ENCODE results near the gene ARPC1A. TPM values are rescaled to one million over a fixed set of nuclear protein-coding genes. Genes with fewer than 3 reads are reported as not detected.
"Not testable (repeated sequence)": the region's sequence is repeated elsewhere in the genome, so short reads cannot be mapped to it uniquely, and the experiment has no call there.

ARPC1A gene
- total RNA-seq, 2 experiments from 2014 or later, result 53.2 to 56.3 TPM

- Mint-ChIP-seq H3K27ac (peak overlapping the region; percentile 85), H3K4me1 (peaks cover 47% of the 10 kb centered on the region), H3K36me3 (peaks cover 32% of the 10 kb centered on the region), H3K4me3 (peak overlapping the region; percentile 26)
- CTCF ChIA-PET, result interaction anchor here (0.7 to 1.2 kb wide), 3 partner anchors 9 to 32 kb away, joined by 3 to 6 read pairs (median 3); no protein-coding TSS in a partner anchor
- H3K9me3 Mint-ChIP-seq (ENCODE audit: low read depth); DNase-seq; H3K27me3 Mint-ChIP-seq: not testable (repeated sequence)
- ATAC-seq, result peak; percentile 31
Observed at GRCh38 chr7:99330314-99330961, 4.7 kb downstream of the ARPC1A start.

- no peak for DNase-seq
- H3K4me3 Mint-ChIP-seq, result no peak overlapping the region
- no peaks in the 10 kb centered on the region for H3K27me3 Mint-ChIP-seq
- CTCF ChIA-PET, result no interaction called here
- H3K27ac Mint-ChIP-seq, result peak overlapping the region; percentile 85
- H3K9me3 Mint-ChIP-seq (ENCODE audit: low read depth), result no peaks in the 10 kb centered on the region
- H3K4me1 Mint-ChIP-seq, result peaks cover 47% of the 10 kb centered on the region
- H3K36me3 Mint-ChIP-seq, result peaks cover 32% of the 10 kb centered on the region
- ATAC-seq, result no peak
Observed at GRCh38 chr7:99331002-99331401, 5.3 kb downstream of the ARPC1A start.

GRCh38 chr7:99339595-99339994, 13.9 kb downstream of the ARPC1A start:
- no peaks in the 10 kb centered on the region for H3K27me3 Mint-ChIP-seq
- no peak for DNase-seq
- no peak overlapping the region for H3K27ac Mint-ChIP-seq
- no peak for ATAC-seq
- H3K4me1 Mint-ChIP-seq, result peaks cover 10% of the 10 kb centered on the region
- H3K9me3 Mint-ChIP-seq (ENCODE audit: low read depth), result no peaks in the 10 kb centered on the region
- H3K36me3 Mint-ChIP-seq, result peaks cover 53% of the 10 kb centered on the region
- no peak overlapping the region for H3K4me3 Mint-ChIP-seq
- CTCF ChIA-PET, result interaction anchor here (0.5 to 1.4 kb wide), 3 partner anchors 10 to 22 kb away, joined by 3 to 4 read pairs (median 3); no protein-coding TSS in a partner anchor

GRCh38 chr7:99340659-99341058, 15.0 kb downstream of the ARPC1A start:
- no peak for DNase-seq
- Mint-ChIP-seq H3K4me3 (no peak overlapping the region), H3K36me3 (peaks cover 51% of the 10 kb centered on the region), H3K27ac (no peak overlapping the region), H3K9me3 (ENCODE audit: low read depth) (no peaks in the 10 kb centered on the region), H3K27me3 (no peaks in the 10 kb centered on the region), H3K4me1 (peaks cover 10% of the 10 kb centered on the region)
- no peak for ATAC-seq
- CTCF ChIA-PET, result interaction anchor here (1.0 kb wide), 1 partner anchor 21 kb away, joined by 4 read pairs; no protein-coding TSS in a partner anchor

- Mint-ChIP-seq H3K27ac (peak overlapping the region; percentile 15), H3K9me3 (ENCODE audit: low read depth) (no peaks in the 10 kb centered on the region), H3K4me1 (peaks cover 10% of the 10 kb centered on the region), H3K4me3 (no peak overlapping the region), H3K36me3 (peaks cover 48% of the 10 kb centered on the region), H3K27me3 (no peaks in the 10 kb centered on the region)
- ATAC-seq (no peak), DNase-seq (no peak)
- CTCF ChIA-PET, result no interaction called here
Observed at GRCh38 chr7:99344061-99344647, 18.5 kb downstream of the ARPC1A start.

GRCh38 chr7:99350641-99351040, 24.9 kb downstream of the ARPC1A start:
- H3K27ac Mint-ChIP-seq; H3K9me3 Mint-ChIP-seq (ENCODE audit: low read depth); H3K27me3 Mint-ChIP-seq; CTCF ChIA-PET; H3K4me1 Mint-ChIP-seq; ATAC-seq; DNase-seq; H3K4me3 Mint-ChIP-seq: not testable (repeated sequence)
- peaks cover 40% of the 10 kb centered on the region for H3K36me3 Mint-ChIP-seq

- ATAC-seq, result no peak
- Mint-ChIP-seq H3K4me3 (no peak overlapping the region), H3K36me3 (peaks cover 39% of the 10 kb centered on the region), H3K9me3 (ENCODE audit: low read depth) (no peaks in the 10 kb centered on the region), H3K4me1 (no peaks in the 10 kb centered on the region), H3K27ac (no peak overlapping the region), H3K27me3 (no peaks in the 10 kb centered on the region)
- CTCF ChIA-PET, result interaction anchor here (1.1 kb wide), 1 partner anchor 13 kb away, joined by 3 read pairs; no protein-coding TSS in a partner anchor
- no peak for DNase-seq
Observed at GRCh38 chr7:99352247-99352646, 26.5 kb downstream of the ARPC1A start.

GRCh38 chr7:99355098-99355497, 29.4 kb downstream of the ARPC1A start:
- no peaks in the 10 kb centered on the region for H3K9me3 Mint-ChIP-seq (ENCODE audit: low read depth)
- H3K36me3 Mint-ChIP-seq, result peaks cover 43% of the 10 kb centered on the region
- H3K27me3 Mint-ChIP-seq, result no peaks in the 10 kb centered on the region
- H3K27ac Mint-ChIP-seq, result no peak overlapping the region
- CTCF ChIA-PET, result no interaction called here
- H3K4me3 Mint-ChIP-seq, result no peak overlapping the region
- H3K4me1 Mint-ChIP-seq, result no peaks in the 10 kb centered on the region
- no peak for DNase-seq
- no peak for ATAC-seq

GRCh38 chr7:99357701-99358490, 32.2 kb downstream of the ARPC1A start:
- no peak for DNase-seq
- Mint-ChIP-seq H3K36me3 (peaks cover 40% of the 10 kb centered on the region), H3K9me3 (ENCODE audit: low read depth) (no peaks in the 10 kb centered on the region), H3K27ac (no peak overlapping the region), H3K4me3 (no peak overlapping the region), H3K27me3 (no peaks in the 10 kb centered on the region), H3K4me1 (no peaks in the 10 kb centered on the region)
- CTCF ChIA-PET, result interaction anchor here (0.6 to 2.6 kb wide), 2 partner anchors 10 to 11 kb away, joined by 3 to 6 read pairs; no protein-coding TSS in a partner anchor
- ATAC-seq, result no peak

- DNase-seq; H3K9me3 Mint-ChIP-seq (ENCODE audit: low read depth); ATAC-seq; H3K4me1 Mint-ChIP-seq; H3K27me3 Mint-ChIP-seq; H3K27ac Mint-ChIP-seq; H3K4me3 Mint-ChIP-seq: not testable (repeated sequence)
- CTCF ChIA-PET, result interaction anchor here (0.7 to 2.6 kb wide), 2 partner anchors 11 to 246 kb away, joined by 3 to 6 read pairs; no protein-coding TSS in a partner anchor
- peaks cover 43% of the 10 kb centered on the region for H3K36me3 Mint-ChIP-seq
Observed at GRCh38 chr7:99358521-99358920, 32.8 kb downstream of the ARPC1A start.

GRCh38 chr7:99359465-99360154, 33.9 kb downstream of the ARPC1A start:
- DNase-seq (no peak), ATAC-seq (no peak)
- H3K9me3 Mint-ChIP-seq (ENCODE audit: low read depth), result no peaks in the 10 kb centered on the region
- H3K27ac Mint-ChIP-seq, result no peak overlapping the region
- CTCF ChIA-PET, result interaction anchor here (0.7 to 2.6 kb wide), 3 partner anchors 9 to 247 kb away, joined by 3 to 6 read pairs (median 3); no protein-coding TSS in a partner anchor
- H3K36me3 Mint-ChIP-seq, result peaks cover 40% of the 10 kb centered on the region
- H3K4me3 Mint-ChIP-seq, result no peak overlapping the region
- no peaks in the 10 kb centered on the region for H3K4me1 Mint-ChIP-seq
- no peaks in the 10 kb centered on the region for H3K27me3 Mint-ChIP-seq

- CTCF ChIA-PET, result interaction anchor here (0.8 kb wide), 1 partner anchor 33 kb away, joined by 3 read pairs; no protein-coding TSS in a partner anchor
- peaks cover 45% of the 10 kb centered on the region for H3K36me3 Mint-ChIP-seq
- ATAC-seq (no peak), DNase-seq (no peak)
- no peak overlapping the region for H3K27ac Mint-ChIP-seq
- H3K9me3 Mint-ChIP-seq (ENCODE audit: low read depth), result no peaks in the 10 kb centered on the region
- no peak overlapping the region for H3K4me3 Mint-ChIP-seq
- no peaks in the 10 kb centered on the region for H3K4me1 Mint-ChIP-seq
- H3K27me3 Mint-ChIP-seq, result no peaks in the 10 kb centered on the region
Observed at GRCh38 chr7:99362801-99363200, 37.1 kb downstream of the ARPC1A start.

- Mint-ChIP-seq H3K9me3 (ENCODE audit: low read depth) (no peaks in the 10 kb centered on the region), H3K36me3 (peaks cover 41% of the 10 kb centered on the region), H3K4me3 (no peak overlapping the region), H3K27ac (no peak overlapping the region), H3K27me3 (no peaks in the 10 kb centered on the region), H3K4me1 (no peaks in the 10 kb centered on the region)
- ATAC-seq (no peak), DNase-seq (no peak)
- CTCF ChIA-PET, result interaction anchor here (0.8 kb wide), 1 partner anchor 33 kb away, joined by 3 read pairs; no protein-coding TSS in a partner anchor
Observed at GRCh38 chr7:99363286-99363685, 37.6 kb downstream of the ARPC1A start.
